SHP77 (cell line): ENCODE data around the gene DCST2.

Experiments
- DNase-seq, 2 experiments: peaks; one replicate each; lab custom pipeline; 2025; lab: John Stamatoyannopoulos, UW

The DCST2 gene

GRCh38 chr1:155033524-155033923 lies at the start of gene DCST2, which contains the start of gene DCST1:
DCST2 (minus strand) TSS chr1:155033781; CDS start chr1:155033701, 80 bp downstream.
DCST1 (plus strand) TSS chr1:155033824; CDS start chr1:155034037, 213 bp downstream.
- DNase-seq = no peak

- DNase-seq = no peak
Measured at GRCh38 chr1:155083052-155083541, 49.5 kb upstream of the DCST2 start.

GRCh38 chr1:155082301-155083051 lies 48.9 kb upstream of the DCST2 start:
- DNase-seq = no peak

GRCh38 chr1:155081472-155082300 lies 48.1 kb upstream of the DCST2 start:
- no peak for DNase-seq

DNA sequence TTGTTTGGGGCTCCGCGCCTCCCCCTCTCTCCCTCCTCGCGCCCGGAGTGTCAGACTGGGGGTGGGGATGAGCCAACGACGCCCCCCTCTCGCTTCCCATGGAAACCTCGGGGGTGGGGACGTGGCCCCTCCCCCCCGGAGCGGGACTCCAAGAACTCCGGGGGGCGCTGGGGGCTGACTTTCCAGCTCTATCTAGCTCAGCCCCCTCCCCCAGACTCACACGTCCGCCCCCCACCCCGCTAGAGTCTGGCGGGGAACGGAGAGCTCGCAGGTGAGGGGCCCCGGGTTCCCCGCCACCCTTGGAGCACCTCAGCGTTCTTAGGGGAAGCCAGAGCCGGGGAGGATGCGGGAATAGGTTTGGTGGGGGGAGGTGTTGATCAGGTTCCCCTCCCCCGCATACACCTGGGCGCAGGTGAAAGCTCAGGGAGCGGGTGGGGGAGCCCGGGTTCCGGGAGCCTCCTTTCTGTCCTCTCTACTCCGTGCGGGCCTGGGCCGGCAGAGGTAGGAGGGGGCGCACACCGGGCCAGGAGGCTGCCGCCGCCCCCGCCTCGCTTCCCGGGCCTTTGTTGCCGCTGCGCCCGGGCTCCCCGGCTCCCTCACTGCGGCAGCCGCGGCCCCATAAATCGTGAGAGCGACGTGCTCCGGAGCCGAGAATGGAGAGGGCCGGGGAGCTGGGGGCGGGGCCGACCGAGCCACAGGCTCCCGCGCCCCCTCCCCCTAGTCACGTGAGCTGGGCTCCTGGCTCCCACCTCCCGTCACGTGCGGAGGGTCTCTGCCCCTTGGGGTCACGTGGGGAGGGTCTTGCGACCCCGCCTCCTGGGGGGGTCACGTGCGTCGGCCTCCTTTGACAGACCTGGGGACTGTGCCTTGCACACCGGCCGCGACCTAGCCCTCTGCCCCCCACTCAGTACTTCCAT lies 47.0 kb upstream of the DCST2 start:
- DNase-seq = peak; percentile 70 to 80

DNA sequence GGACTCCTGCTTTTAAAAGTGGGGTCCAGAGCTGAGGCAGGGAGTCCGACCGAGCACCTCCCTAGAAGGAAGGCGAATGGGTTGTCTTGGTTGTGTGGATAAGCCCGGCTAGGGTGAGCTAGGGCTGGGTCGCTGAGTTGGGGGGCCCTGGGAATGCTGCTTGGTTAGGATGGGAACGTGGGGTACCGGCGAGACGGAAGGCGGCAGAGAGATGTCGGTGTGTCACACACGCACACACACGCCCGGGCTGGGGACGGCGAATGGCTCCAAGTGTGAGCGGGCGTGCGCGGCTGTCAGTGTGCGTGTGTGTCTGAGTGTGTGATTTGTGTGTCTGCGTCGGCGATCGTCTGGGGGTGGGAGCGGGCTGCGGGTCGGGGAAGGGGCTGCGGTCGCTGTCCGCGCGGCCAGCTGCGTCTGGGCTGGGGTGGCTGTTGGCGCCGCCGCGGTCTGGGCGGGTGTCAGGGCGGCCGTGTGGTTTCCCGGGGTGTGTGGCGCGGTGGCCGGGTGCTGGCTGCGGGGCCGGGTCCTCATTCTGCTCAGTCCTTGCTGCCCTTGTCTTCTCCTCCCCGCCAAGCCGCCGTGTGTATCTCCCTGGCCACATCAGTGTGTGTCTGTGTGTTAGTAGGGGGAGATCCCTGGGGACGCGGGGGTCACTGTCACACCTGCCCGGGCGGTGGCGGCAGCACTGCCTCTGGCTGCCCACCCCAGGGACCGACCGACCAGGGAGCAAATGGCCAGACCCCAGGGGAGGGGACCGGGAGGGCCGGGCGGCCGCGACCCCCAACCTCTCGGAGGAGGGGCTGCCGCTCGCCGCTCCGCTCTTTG lies 46.1 kb upstream of the DCST2 start:
- DNase-seq = peak in 1 of 2 experiments; percentile 51

GRCh38 chr1:155079210-155079486 lies 45.6 kb upstream of the DCST2 start:
- DNase-seq = no peak

DNA sequence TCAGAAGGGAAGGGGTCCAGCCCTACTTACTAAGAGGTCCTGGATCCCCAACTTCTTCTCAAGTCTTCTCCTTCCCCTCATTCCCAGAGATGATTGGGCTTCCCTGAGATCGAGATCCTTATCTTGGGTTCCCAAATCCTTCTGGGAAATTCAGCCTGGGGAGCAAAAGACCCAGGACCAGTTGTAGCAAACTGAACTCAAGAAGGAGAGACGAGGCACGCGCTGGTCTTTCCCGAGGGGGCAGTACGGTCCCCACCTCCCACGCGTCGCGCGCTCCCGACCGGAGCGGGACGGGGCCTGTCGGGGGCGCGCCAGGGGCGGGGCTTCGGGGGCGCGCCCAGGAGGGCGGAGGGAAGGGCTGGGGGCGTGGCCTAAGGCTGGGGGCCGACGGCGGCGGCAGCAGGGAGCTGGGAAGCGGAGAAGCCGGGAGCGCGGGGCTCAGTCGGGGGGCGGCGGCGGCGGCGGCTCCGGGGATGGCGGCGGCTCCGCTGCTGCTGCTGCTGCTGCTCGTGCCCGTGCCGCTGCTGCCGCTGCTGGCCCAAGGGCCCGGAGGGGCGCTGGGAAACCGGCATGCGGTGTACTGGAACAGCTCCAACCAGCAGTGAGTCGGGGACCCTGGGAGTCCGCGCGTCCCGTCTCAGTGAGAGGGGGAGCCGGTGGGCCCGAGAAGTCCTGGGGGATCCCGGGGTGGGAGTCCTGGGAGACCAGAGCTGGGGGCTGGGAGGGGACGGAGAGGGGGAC lies 45.1 kb upstream of the DCST2 start, which contains the start of gene EFNA3:
Gene EFNA3 (plus strand): TSS at position 369 of the 741 bp plus-strand sequence. CDS start 105 bp downstream, at position 474.
- DNase-seq = peak; percentile 51 to 61

DNA sequence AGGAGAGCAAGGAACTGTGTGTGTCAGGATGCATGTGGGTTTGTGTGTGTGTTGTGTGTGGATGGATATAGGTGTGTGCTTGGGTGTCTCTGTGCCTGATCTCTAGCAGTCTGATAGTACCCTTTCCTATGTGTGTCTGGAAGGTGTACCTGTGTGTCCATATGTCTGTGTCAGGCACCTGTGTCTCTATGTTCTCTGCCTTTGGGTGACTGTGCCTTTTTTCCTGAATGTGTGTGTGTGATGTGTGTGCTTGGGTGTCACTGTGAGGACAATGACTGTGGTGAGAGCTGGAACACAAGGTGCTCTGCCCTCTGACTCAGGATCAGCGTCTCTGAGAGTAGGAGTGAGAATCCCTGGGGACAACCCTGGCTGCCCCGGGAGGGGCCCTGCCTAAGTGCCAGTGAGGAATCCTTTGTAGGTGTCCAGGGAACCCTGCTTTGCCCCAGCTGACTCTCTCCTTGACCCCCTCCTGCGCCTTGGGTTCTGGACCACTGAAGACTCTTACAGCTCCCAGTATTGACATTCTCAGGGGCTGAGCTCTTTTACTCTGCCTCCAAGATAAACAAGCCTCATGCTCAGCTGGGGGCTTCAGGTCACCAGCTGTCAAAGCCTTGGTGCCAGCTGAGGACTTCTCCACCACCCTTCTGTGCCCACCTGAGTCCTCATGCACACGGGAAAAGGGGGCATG lies 44.3 kb upstream of the DCST2 start:
- no peak for DNase-seq

- no peak for DNase-seq
Measured at GRCh38 chr1:155077346-155077745, 43.8 kb upstream of the DCST2 start.

GRCh38 chr1:155076371-155076770 lies 42.8 kb upstream of the DCST2 start:
- no peak for DNase-seq

DNA sequence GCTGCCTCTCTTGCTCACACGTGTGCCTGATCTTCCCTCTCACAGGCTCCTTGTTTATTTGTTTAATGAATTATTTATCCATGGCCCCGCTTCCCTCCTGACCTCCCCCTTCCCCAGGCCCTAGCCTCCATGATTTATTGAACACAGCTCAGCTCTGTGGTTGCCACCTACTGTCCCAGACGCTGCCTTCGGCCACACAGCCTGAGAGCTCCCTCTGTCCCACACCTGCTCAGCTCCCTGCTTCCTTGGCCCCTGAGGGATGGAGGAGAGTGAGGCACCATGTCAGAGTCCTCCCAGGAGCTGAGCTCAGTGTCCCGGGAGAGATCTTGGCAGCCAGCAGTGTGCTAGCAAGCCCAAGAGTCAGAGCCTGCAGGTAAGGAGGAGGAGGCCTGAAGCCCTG lies 42.0 kb upstream of the DCST2 start:
- peak; percentile 43 to 67 for DNase-seq

GRCh38 chr1:155073377-155074242 lies 40.0 kb upstream of the DCST2 start:
- no peak for DNase-seq

- no peak for DNase-seq
Measured at GRCh38 chr1:155072531-155073289, 39.1 kb upstream of the DCST2 start.

- peak; percentile 31 to 48 for DNase-seq
Measured at GRCh38 chr1:155071701-155072100, 38.1 kb upstream of the DCST2 start.

GRCh38 chr1:155070721-155071569 lies 37.4 kb upstream of the DCST2 start:
- DNase-seq = peak; percentile 94 to 97

- peak in 1 of 2 experiments; percentile 33 for DNase-seq
Measured at GRCh38 chr1:155070158-155070621, 36.6 kb upstream of the DCST2 start.
